K562 (cell line): ENCODE results near the gene CLEC3B. TPM values are rescaled to one million over a fixed set of nuclear protein-coding genes. Genes with fewer than 3 reads are reported as not detected.

Experiments
- ETV1 ChIP-seq: fragments of 450-650 bp; conservative IDR thresholded peaks from 2 replicates; pipeline ENCODE4 v1.6.1; 2016; ENCODE audit warnings: missing genetic modification characterization, control low read depth, low read depth, missing compliant biosample characterization
- GATA2 ChIP-seq: sonication (generic); formaldehyde crosslinking; IDR thresholded peaks from 2 replicates; pipeline ENCODE4 v1.4.0; 2020; ENCODE audit warnings: mild to moderate bottlenecking, missing genetic modification reagents
- NFRKB ChIP-seq: fragments of 450-650 bp; IDR thresholded peaks from 2 replicates; pipeline ENCODE4 v1.6.1; 2016; ENCODE audit warnings: low read depth
- NUFIP1 ChIP-seq: fragments of 450-650 bp; IDR thresholded peaks from 2 replicates; pipeline ENCODE4 v1.6.1; 2018; ENCODE audit not compliant: partially characterized antibody
- SMARCE1 ChIP-seq: fragments of 450-650 bp; IDR thresholded peaks from 2 replicates; pipeline ENCODE4 v1.7.1; 2016; ENCODE audit warnings: mild to moderate bottlenecking
- SMC3 ChIP-seq: conservative IDR thresholded peaks from 2 replicates; pipeline ENCODE4 v1.6.1; 2011; ENCODE audit warnings: low read depth, low read length, improper control_type of control experiment; ENCODE audit not compliant: insufficient read depth
- ZNF143 ChIP-seq: sonication (generic); formaldehyde crosslinking; IDR thresholded peaks from 2 replicates; pipeline ENCODE4 v1.9.0; 2022; ENCODE audit warnings: mild to moderate bottlenecking, missing genetic modification reagents
- ZNF431 ChIP-seq: sonication (generic); formaldehyde crosslinking; IDR thresholded peaks from 2 replicates; pipeline ENCODE4 v1.8.0; 2022; ENCODE audit warnings: mild to moderate bottlenecking, missing genetic modification reagents
- ZNF445 ChIP-seq: fragments of 250-450 bp; sonication (Bioruptor Pico); IDR thresholded peaks from 2 replicates; pipeline ENCODE4 v1.4.0; 2020; ENCODE audit warnings: low read depth, mild to moderate bottlenecking, moderate library complexity
- ZNF668 ChIP-seq: fragments of 250-450 bp; sonication (Bioruptor Pico); IDR thresholded peaks from 2 replicates; pipeline ENCODE4 v1.8.0; 2022; ENCODE audit warnings: mild to moderate bottlenecking, inconsistent platforms
- polyA plus RNA-seq, 8 experiments: library from polyadenylated mRNA; depleted of rRNA in 4 of 8; stranded (reverse) in 5 of 8; unstranded in 3 of 8; fragments of >200 nt; fragmentation: Nextera tagmentation in 2 of 8; fragmentation: Illumina TruSeq in 1 of 8; extraction: Ambion mirVana in 2 of 8; extraction: Trizol in 1 of 8; gene quantifications; 2 replicates each; pipeline versions ENCODE4 v1.2.1 to v1.2.3, GENCODE V29; 2011 to 2014; ENCODE audit warnings: inconsistent platforms in 1 of 8, missing spikeins in 1 of 8
- total RNA-seq, 7 experiments: library from RNA; depleted of rRNA in 6 of 7; stranded (reverse); fragments of >200 nt in 6 of 7; fragmentation: Illumina TruSeq in 2 of 7; extraction: Trizol in 2 of 7; gene quantifications; 2 replicates each; pipeline versions ENCODE4 v1.2.1 to v1.2.3, GENCODE V29; 2011 to 2021; ENCODE audit warnings: low replicate concordance in 1 of 7
- TF ChIP-seq, protein P1 (sequence below): sonication (generic); formaldehyde crosslinking; IDR thresholded peaks from 2 replicates; pipeline ENCODE4 v1.8.0; 2022; ENCODE audit warnings: mild to moderate bottlenecking, missing genetic modification reagents
- TF ChIP-seq, protein P2 (sequence below), 2 experiments: fragments of 450-650 bp in 1 of 2; sonication (generic) in 1 of 2; formaldehyde crosslinking in 1 of 2; IDR thresholded peaks; 2 replicates each; pipeline versions ENCODE4 v1.7.1 to v1.9.0; 2016 to 2022; ENCODE audit warnings: inconsistent platforms in 1 of 2, mild to moderate bottlenecking in 1 of 2, missing genetic modification reagents in 1 of 2

Gene CLEC3B
- total and polyA plus RNA-seq, 9 of the 15 experiments (the other 6 are each of a cell fraction or from before 2014, with no cell fraction given) = not detected

DNA sequence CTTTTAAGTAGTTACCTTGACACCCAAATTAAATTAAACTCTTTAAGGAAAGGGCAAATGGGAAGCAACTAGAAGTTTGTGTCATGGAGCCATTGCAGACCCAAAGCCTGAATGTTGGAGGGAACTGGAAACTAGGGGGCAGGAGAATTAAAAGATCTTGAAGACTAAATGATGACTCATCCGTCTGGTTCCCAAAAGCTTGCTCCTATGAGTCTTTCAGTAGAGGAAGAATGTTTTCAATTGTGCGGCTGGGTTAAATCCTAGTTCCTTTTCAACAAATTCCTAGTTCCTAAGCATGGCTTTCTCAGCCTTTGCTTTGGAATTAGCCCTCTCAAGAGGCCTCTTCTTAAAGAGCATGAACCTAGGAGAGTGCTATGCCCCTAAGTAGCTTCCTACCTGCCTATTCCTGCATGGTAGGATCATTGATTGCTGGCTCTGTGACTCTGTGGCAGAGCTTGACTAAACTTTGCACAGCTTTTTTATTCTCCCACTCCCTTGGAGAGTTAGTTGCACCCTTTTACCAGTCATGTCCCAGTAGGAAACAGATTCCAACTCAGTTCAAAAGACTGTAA, 17.7 kb downstream of the CLEC3B start (continued):
- TF ChIP-seq, protein P1, sequence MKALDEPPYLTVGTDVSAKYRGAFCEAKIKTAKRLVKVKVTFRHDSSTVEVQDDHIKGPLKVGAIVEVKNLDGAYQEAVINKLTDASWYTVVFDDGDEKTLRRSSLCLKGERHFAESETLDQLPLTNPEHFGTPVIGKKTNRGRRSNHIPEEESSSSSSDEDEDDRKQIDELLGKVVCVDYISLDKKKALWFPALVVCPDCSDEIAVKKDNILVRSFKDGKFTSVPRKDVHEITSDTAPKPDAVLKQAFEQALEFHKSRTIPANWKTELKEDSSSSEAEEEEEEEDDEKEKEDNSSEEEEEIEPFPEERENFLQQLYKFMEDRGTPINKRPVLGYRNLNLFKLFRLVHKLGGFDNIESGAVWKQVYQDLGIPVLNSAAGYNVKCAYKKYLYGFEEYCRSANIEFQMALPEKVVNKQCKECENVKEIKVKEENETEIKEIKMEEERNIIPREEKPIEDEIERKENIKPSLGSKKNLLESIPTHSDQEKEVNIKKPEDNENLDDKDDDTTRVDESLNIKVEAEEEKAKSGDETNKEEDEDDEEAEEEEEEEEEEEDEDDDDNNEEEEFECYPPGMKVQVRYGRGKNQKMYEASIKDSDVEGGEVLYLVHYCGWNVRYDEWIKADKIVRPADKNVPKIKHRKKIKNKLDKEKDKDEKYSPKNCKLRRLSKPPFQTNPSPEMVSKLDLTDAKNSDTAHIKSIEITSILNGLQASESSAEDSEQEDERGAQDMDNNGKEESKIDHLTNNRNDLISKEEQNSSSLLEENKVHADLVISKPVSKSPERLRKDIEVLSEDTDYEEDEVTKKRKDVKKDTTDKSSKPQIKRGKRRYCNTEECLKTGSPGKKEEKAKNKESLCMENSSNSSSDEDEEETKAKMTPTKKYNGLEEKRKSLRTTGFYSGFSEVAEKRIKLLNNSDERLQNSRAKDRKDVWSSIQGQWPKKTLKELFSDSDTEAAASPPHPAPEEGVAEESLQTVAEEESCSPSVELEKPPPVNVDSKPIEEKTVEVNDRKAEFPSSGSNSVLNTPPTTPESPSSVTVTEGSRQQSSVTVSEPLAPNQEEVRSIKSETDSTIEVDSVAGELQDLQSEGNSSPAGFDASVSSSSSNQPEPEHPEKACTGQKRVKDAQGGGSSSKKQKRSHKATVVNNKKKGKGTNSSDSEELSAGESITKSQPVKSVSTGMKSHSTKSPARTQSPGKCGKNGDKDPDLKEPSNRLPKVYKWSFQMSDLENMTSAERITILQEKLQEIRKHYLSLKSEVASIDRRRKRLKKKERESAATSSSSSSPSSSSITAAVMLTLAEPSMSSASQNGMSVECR (CRISPR knock-in tag) = no peak
- TF ChIP-seq NUFIP1 (no peak), SMARCE1 (peak; percentile 56; the same call in 1 of the 2 replicates), ZNF445 (no peak), SMC3 (no peak), GATA2 (CRISPR knock-in tag) (no peak), ZNF668 (CRISPR knock-in tag) (no peak), ETV1 (no peak), NFRKB (peak; percentile 45), ZNF431 (CRISPR knock-in tag) (no peak), ZNF143 (CRISPR knock-in tag) (no peak)
- TF ChIP-seq, protein P2, sequence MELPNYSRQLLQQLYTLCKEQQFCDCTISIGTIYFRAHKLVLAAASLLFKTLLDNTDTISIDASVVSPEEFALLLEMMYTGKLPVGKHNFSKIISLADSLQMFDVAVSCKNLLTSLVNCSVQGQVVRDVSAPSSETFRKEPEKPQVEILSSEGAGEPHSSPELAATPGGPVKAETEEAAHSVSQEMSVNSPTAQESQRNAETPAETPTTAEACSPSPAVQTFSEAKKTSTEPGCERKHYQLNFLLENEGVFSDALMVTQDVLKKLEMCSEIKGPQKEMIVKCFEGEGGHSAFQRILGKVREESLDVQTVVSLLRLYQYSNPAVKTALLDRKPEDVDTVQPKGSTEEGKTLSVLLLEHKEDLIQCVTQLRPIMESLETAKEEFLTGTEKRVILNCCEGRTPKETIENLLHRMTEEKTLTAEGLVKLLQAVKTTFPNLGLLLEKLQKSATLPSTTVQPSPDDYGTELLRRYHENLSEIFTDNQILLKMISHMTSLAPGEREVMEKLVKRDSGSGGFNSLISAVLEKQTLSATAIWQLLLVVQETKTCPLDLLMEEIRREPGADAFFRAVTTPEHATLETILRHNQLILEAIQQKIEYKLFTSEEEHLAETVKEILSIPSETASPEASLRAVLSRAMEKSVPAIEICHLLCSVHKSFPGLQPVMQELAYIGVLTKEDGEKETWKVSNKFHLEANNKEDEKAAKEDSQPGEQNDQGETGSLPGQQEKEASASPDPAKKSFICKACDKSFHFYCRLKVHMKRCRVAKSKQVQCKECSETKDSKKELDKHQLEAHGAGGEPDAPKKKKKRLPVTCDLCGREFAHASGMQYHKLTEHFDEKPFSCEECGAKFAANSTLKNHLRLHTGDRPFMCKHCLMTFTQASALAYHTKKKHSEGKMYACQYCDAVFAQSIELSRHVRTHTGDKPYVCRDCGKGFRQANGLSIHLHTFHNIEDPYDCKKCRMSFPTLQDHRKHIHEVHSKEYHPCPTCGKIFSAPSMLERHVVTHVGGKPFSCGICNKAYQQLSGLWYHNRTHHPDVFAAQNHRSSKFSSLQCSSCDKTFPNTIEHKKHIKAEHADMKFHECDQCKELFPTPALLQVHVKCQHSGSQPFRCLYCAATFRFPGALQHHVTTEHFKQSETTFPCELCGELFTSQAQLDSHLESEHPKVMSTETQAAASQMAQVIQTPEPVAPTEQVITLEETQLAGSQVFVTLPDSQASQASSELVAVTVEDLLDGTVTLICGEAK (IDR thresholded peaks at IDR 0.05) = no peak
- TF ChIP-seq, protein P2 (CRISPR knock-in tag; IDR thresholded peaks at IDR 0.05) = no peak
